ENCODE data around the gene ISOC2.
A peak's percentile ranks its signal among the peaks of the same experiment; 100 is the strongest.
"Not testable (repeated sequence)": the region's sequence is repeated elsewhere in the genome, so short reads cannot be mapped to it uniquely, and the experiment has no call there.

The ISOC2 gene

DNA sequence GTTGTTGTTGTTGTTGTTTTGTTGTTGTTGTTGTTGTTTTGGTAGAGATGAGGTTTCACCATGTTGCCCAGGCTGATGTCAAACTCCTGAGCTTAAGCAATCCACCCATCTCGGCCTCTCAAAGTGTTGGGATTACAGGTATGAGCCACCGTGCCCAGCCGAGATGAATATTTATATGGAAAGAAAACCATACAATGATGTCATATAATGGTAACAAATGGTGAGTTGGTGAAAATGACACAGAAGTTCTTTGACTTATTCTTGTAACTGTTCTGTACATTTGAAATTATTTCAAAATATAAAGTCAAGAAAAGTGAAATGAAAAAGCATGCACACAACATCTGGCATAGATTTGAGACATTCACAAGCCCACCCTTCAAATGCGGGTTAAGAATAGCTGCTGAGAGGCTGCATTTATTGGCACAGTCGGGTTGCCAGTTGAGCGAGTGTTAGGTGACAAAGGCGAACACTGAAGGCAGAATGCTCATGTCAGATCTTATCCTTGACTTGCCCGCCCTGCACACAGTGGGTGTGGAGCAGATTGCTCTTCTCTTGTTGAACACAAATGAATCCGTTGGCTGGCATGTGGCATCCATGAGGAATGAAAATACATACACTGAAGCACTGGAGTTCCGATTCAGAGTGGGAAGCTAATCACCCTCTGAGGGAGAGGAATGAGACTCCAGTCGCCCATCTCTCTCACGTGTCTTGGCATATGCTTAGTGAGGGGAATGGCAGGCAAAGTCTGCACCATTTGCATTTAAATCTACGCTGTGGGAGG lies 38.0 kb downstream of the ISOC2 start:
- Histone ChIP-seq H3K4me3 (ENCODE audit: insufficient read depth, low read depth, low read length) (no peak overlapping the region), H3K27ac (ENCODE audit: insufficient read depth, low read depth, low read length, poor library complexity, severe bottlenecking) (no peak overlapping the region), H3K4me1 (ENCODE audit: control insufficient read depth, insufficient read depth, low read length) (no peaks in the 10 kb centered on the region), H3K27me3 (ENCODE audit: control insufficient read depth, insufficient read depth, low read length, poor library complexity, severe bottlenecking) (no peaks in the 10 kb centered on the region), H3K36me3 (ENCODE audit: control insufficient read depth, insufficient read depth, low read length) (no peaks in the 10 kb centered on the region), H3K9me3 (ENCODE audit: control insufficient read depth, low read length) (no peaks in the 10 kb centered on the region)
- WGBS, 2 experiments, result 76 to 80% methylated on average over 13 of the region's 13 CpGs

- H3K9me3 ChIP-seq (ENCODE audit: control insufficient read depth, low read length); H3K36me3 ChIP-seq (ENCODE audit: control insufficient read depth, insufficient read depth, low read length); H3K27me3 ChIP-seq (ENCODE audit: control insufficient read depth, insufficient read depth, low read length, poor library complexity, severe bottlenecking); H3K4me3 ChIP-seq (ENCODE audit: insufficient read depth, low read depth, low read length); H3K4me1 ChIP-seq (ENCODE audit: control insufficient read depth, insufficient read depth, low read length); H3K27ac ChIP-seq (ENCODE audit: insufficient read depth, low read depth, low read length, poor library complexity, severe bottlenecking): not testable (repeated sequence)
- 81 to 89% methylated on average over 4 of the region's 4 CpGs for WGBS, 2 experiments
Measured at GRCh38 chr19:55421281-55421680, 40.2 kb downstream of the ISOC2 start.

- H3K4me1 ChIP-seq (ENCODE audit: control insufficient read depth, insufficient read depth, low read length), result no peaks in the 10 kb centered on the region
- H3K9me3 ChIP-seq (ENCODE audit: control insufficient read depth, low read length), result no peaks in the 10 kb centered on the region
- H3K27me3 ChIP-seq (ENCODE audit: control insufficient read depth, insufficient read depth, low read length, poor library complexity, severe bottlenecking), result no peaks in the 10 kb centered on the region
- no peak overlapping the region for H3K4me3 ChIP-seq (ENCODE audit: insufficient read depth, low read depth, low read length)
- WGBS, 2 experiments, result 77% methylated on average over 5 of the region's 5 CpGs
- H3K36me3 ChIP-seq (ENCODE audit: control insufficient read depth, insufficient read depth, low read length), result no peaks in the 10 kb centered on the region
- no peak overlapping the region for H3K27ac ChIP-seq (ENCODE audit: insufficient read depth, low read depth, low read length, poor library complexity, severe bottlenecking)
Measured at GRCh38 chr19:55419624-55420236, 41.7 kb downstream of the ISOC2 start.

DNA sequence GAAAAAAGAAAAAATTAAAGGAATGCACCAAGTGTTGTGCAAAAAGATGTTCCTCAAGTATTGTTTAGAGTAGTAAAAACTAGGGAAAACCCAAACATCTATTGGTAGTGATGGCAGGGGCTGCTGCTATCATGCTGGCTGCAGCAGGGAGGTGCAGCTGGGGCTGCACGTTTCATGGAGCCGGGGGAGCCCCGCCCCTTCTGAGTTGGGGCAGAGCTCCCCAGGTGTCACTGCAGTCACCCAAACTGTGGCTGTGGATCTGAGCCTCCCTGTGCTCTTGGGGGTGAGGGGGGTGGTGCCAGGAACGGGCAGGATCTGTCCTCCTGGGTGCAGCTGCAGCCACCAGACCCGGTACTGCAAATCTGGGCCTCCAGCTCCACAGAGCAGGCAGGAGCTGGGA lies 42.3 kb downstream of the ISOC2 start:
- Histone ChIP-seq H3K9me3 (ENCODE audit: control insufficient read depth, low read length) (no peaks in the 10 kb centered on the region), H3K4me3 (ENCODE audit: insufficient read depth, low read depth, low read length) (no peak overlapping the region), H3K27ac (ENCODE audit: insufficient read depth, low read depth, low read length, poor library complexity, severe bottlenecking) (no peak overlapping the region), H3K27me3 (ENCODE audit: control insufficient read depth, insufficient read depth, low read length, poor library complexity, severe bottlenecking) (no peaks in the 10 kb centered on the region), H3K36me3 (ENCODE audit: control insufficient read depth, insufficient read depth, low read length) (no peaks in the 10 kb centered on the region), H3K4me1 (ENCODE audit: control insufficient read depth, insufficient read depth, low read length) (no peaks in the 10 kb centered on the region)
- WGBS, 2 experiments, result 79 to 80% methylated on average over 5 of the region's 5 CpGs

- Histone ChIP-seq H3K9me3 (ENCODE audit: control insufficient read depth, low read length) (no peaks in the 10 kb centered on the region), H3K27ac (ENCODE audit: insufficient read depth, low read depth, low read length, poor library complexity, severe bottlenecking) (no peak overlapping the region), H3K4me3 (ENCODE audit: insufficient read depth, low read depth, low read length) (no peak overlapping the region), H3K4me1 (ENCODE audit: control insufficient read depth, insufficient read depth, low read length) (no peaks in the 10 kb centered on the region), H3K27me3 (ENCODE audit: control insufficient read depth, insufficient read depth, low read length, poor library complexity, severe bottlenecking) (no peaks in the 10 kb centered on the region), H3K36me3 (ENCODE audit: control insufficient read depth, insufficient read depth, low read length) (no peaks in the 10 kb centered on the region)
- 22 to 24% methylated on average over 7 of the region's 7 CpGs for WGBS, 2 experiments
Measured at GRCh38 chr19:55418185-55418584, 43.3 kb downstream of the ISOC2 start.

DNA sequence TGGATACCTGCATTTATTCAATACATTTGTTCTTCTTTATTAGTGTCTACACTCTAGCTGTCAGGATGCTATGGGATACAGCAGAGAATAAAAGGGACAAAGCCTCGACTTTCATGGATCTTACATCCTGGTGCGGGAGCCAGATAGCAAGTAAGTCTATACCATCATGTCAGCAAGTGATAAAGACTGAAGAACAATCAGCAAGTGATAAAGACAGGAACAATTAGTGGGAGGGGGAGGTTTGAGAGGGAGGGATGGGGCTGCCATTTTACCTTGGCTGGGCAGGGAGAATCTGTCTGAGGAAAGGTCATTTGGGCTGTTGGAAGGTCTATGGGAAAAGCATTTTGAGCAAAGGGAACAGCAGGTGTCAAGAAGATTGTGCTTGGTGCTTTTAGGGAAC lies 51.3 kb downstream of the ISOC2 start:
- H3K9me3 ChIP-seq (ENCODE audit: control insufficient read depth, low read length), result no peaks in the 10 kb centered on the region
- H3K4me3 ChIP-seq (ENCODE audit: insufficient read depth, low read depth, low read length), result no peak overlapping the region
- 95 to 98% methylated on average over 2 of the region's 2 CpGs for WGBS, 2 experiments
- no peak overlapping the region for H3K27ac ChIP-seq (ENCODE audit: insufficient read depth, low read depth, low read length, poor library complexity, severe bottlenecking)
- peaks cover 13% of the 10 kb centered on the region for H3K36me3 ChIP-seq (ENCODE audit: control insufficient read depth, insufficient read depth, low read length)
- H3K27me3 ChIP-seq (ENCODE audit: control insufficient read depth, insufficient read depth, low read length, poor library complexity, severe bottlenecking), result no peaks in the 10 kb centered on the region
- peaks cover 18% of the 10 kb centered on the region for H3K4me1 ChIP-seq (ENCODE audit: control insufficient read depth, insufficient read depth, low read length)

GRCh38 chr19:55409179-55409578 lies 52.3 kb downstream of the ISOC2 start:
- not testable (repeated sequence) for H3K27ac ChIP-seq (ENCODE audit: insufficient read depth, low read depth, low read length, poor library complexity, severe bottlenecking); H3K9me3 ChIP-seq (ENCODE audit: control insufficient read depth, low read length); H3K4me3 ChIP-seq (ENCODE audit: insufficient read depth, low read depth, low read length); H3K27me3 ChIP-seq (ENCODE audit: control insufficient read depth, insufficient read depth, low read length, poor library complexity, severe bottlenecking)
- WGBS, 2 experiments, result 95% methylated on average over 8 of the region's 8 CpGs
- H3K4me1 ChIP-seq (ENCODE audit: control insufficient read depth, insufficient read depth, low read length), result peaks cover 18% of the 10 kb centered on the region
- peaks cover 13% of the 10 kb centered on the region for H3K36me3 ChIP-seq (ENCODE audit: control insufficient read depth, insufficient read depth, low read length)

- Histone ChIP-seq H3K4me3 (ENCODE audit: insufficient read depth, low read depth, low read length) (peak overlapping the region; percentile 18), H3K9me3 (ENCODE audit: control insufficient read depth, low read length) (no peaks in the 10 kb centered on the region), H3K4me1 (ENCODE audit: control insufficient read depth, insufficient read depth, low read length) (peaks cover 18% of the 10 kb centered on the region), H3K27me3 (ENCODE audit: control insufficient read depth, insufficient read depth, low read length, poor library complexity, severe bottlenecking) (no peaks in the 10 kb centered on the region), H3K27ac (ENCODE audit: insufficient read depth, low read depth, low read length, poor library complexity, severe bottlenecking) (peak overlapping the region; percentile 77), H3K36me3 (ENCODE audit: control insufficient read depth, insufficient read depth, low read length) (peaks cover 17% of the 10 kb centered on the region)
- 78 to 80% methylated on average over 9 of the region's 9 CpGs for WGBS, 2 experiments
Measured at GRCh38 chr19:55408533-55408872, 52.9 kb downstream of the ISOC2 start.

GRCh38 chr19:55407800-55408532 lies 53.5 kb downstream of the ISOC2 start:
- H3K36me3 ChIP-seq (ENCODE audit: control insufficient read depth, insufficient read depth, low read length), result peaks cover 20% of the 10 kb centered on the region
- H3K4me3 ChIP-seq (ENCODE audit: insufficient read depth, low read depth, low read length), result peak overlapping the region; percentile 96
- H3K27me3 ChIP-seq (ENCODE audit: control insufficient read depth, insufficient read depth, low read length, poor library complexity, severe bottlenecking), result no peaks in the 10 kb centered on the region
- peak overlapping the region; percentile 98 for H3K27ac ChIP-seq (ENCODE audit: insufficient read depth, low read depth, low read length, poor library complexity, severe bottlenecking)
- 1% methylated on average over 72 of the region's 72 CpGs for WGBS, 2 experiments
- H3K4me1 ChIP-seq (ENCODE audit: control insufficient read depth, insufficient read depth, low read length), result peaks cover 18% of the 10 kb centered on the region
- H3K9me3 ChIP-seq (ENCODE audit: control insufficient read depth, low read length), result no peaks in the 10 kb centered on the region

- WGBS, 2 experiments, result 0% methylated on average over 36 of the region's 36 CpGs
- not testable (repeated sequence) for H3K27me3 ChIP-seq (ENCODE audit: control insufficient read depth, insufficient read depth, low read length, poor library complexity, severe bottlenecking); H3K9me3 ChIP-seq (ENCODE audit: control insufficient read depth, low read length)
- peak within 1 kb of the TSS; percentile 96 for H3K4me3 ChIP-seq (ENCODE audit: insufficient read depth, low read depth, low read length)
- peak within 1 kb of the TSS; percentile 98 for H3K27ac ChIP-seq (ENCODE audit: insufficient read depth, low read depth, low read length, poor library complexity, severe bottlenecking)
- peaks cover 25% of the 10 kb centered on the region for H3K36me3 ChIP-seq (ENCODE audit: control insufficient read depth, insufficient read depth, low read length)
- peaks cover 18% of the 10 kb centered on the region for H3K4me1 ChIP-seq (ENCODE audit: control insufficient read depth, insufficient read depth, low read length)
Measured at GRCh38 chr19:55407550-55407799, 54.0 kb downstream of the ISOC2 start, which contains the start of gene UBE2S. Gene UBE2S (minus strand): TSS chr19:55407788. CDS start chr19:55407589, 199 bp downstream.

Data from ectodermal cell (in vitro differentiated cells).